ENCODE measurements around the gene SSH2.
A peak's percentile ranks its signal among the peaks of the same experiment; 100 is the strongest.

DNA sequence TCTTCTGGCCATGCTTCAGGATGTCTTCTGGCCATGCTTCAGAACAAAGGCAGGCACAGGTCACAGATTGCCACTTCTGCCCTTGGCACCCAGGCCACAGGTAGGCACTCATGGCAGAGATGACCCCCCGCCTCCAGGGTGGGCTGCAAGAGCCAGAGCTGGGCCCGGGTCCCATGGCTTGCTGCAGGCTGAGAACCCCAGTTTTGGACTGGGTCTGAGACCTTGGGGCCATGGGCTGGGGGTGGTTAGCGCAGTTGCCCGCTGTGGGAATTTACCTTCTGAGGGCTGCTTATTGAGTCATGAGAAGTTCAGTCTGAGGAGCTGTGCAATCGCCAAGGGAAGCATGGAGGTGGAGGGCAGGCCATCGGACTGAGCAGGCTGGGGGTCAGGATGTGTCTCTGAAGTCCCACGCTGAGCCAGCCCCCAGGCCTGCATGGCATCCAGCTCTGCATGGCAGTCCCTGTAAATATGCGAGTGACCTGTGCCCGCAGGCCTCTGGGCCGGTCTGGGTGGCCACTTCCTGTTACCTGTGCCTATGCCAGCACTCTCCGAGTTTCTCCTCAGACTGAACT lies 335.4 kb downstream of the SSH2 start:
- TF ChIP-seq POLR2AphosphoS5 (IDR thresholded peaks at IDR 0.05) (no peak), CTCF (IDR thresholded peaks at IDR 0.05; ENCODE audit: poor library complexity, severe bottlenecking) (peak; percentile 8), EP300 (conservative IDR thresholded peaks at IDR 0.05; ENCODE audit: poor library complexity, severe bottlenecking) (no peak)

Data from neural cell (in vitro differentiated cells).